Chondrocyte (in vitro differentiated cells): ENCODE results near the gene BEND2. TPM values are rescaled to one million over a fixed set of nuclear protein-coding genes. Genes with fewer than 3 reads are reported as not detected.

Experiments
- DNase-seq: peaks from one replicate; pipeline ENCODE4 v3.0.0; 2021; ENCODE audit warnings: mixed read lengths, low spot score
- H3K27ac Mint-ChIP-seq: one replicate; pipeline ENCODE4 v1.8.0; 2021; ENCODE audit warnings: mild to moderate bottlenecking, moderate library complexity, mixed read lengths; ENCODE audit not compliant: unreplicated experiment
- H3K27me3 Mint-ChIP-seq: 2 replicates; pipeline ENCODE4 v1.8.0; 2021; ENCODE audit warnings: low read depth, mixed read lengths
- H3K36me3 Mint-ChIP-seq: 2 replicates; pipeline ENCODE4 v1.8.0; 2021; ENCODE audit warnings: low read depth, mixed read lengths
- H3K4me1 Mint-ChIP-seq: 2 replicates; pipeline ENCODE4 v1.8.0; 2021; ENCODE audit warnings: low read depth, mild to moderate bottlenecking, mixed read lengths
- H3K4me3 Mint-ChIP-seq: one replicate; pipeline ENCODE4 v1.8.0; 2021; ENCODE audit warnings: mild to moderate bottlenecking, moderate library complexity, mixed read lengths; ENCODE audit not compliant: unreplicated experiment
- H3K9me3 Mint-ChIP-seq: 2 replicates; pipeline ENCODE4 v1.8.0; 2021; ENCODE audit warnings: low read depth, mixed read lengths
- CTCF ChIP-seq: fragments of 200-600 bp; sonication (generic); IDR thresholded peaks from 2 replicates; pipeline ENCODE4 v1.5.0; 2021; ENCODE audit warnings: antibody characterized with exemption, mild to moderate bottlenecking, moderate library complexity
- total RNA-seq: library from RNA; stranded (reverse); gene quantifications from 3 replicates; pipeline ENCODE4 v1.2.1, GENCODE V29; 2021

BEND2 gene
- total RNA-seq, 1 donor from 2014 or later, result not detected

- Mint-ChIP-seq H3K27me3 (peaks cover 4% of the 10 kb centered on the region), H3K9me3 (peaks cover 13% of the 10 kb centered on the region), H3K36me3 (no peaks in the 10 kb centered on the region), H3K4me3 (no peak overlapping the region), H3K4me1 (no peaks in the 10 kb centered on the region), H3K27ac (no peak overlapping the region)
- no peak for TF ChIP-seq CTCF
- no peak for DNase-seq
Observed at GRCh38 chrX:18174971-18175370, 45.7 kb downstream of the BEND2 start.

GRCh38 chrX:18174209-18174608 lies 46.5 kb downstream of the BEND2 start:
- TF ChIP-seq CTCF, result no peak
- no peak overlapping the region for H3K4me3 Mint-ChIP-seq
- H3K36me3 Mint-ChIP-seq, result no peaks in the 10 kb centered on the region
- H3K27me3 Mint-ChIP-seq, result peaks cover 4% of the 10 kb centered on the region
- DNase-seq, result no peak
- H3K27ac Mint-ChIP-seq, result no peak overlapping the region
- H3K9me3 Mint-ChIP-seq, result peaks cover 9% of the 10 kb centered on the region
- no peaks in the 10 kb centered on the region for H3K4me1 Mint-ChIP-seq

GRCh38 chrX:18173494-18174180 lies 47.0 kb downstream of the BEND2 start:
- H3K27me3 Mint-ChIP-seq, result peaks cover 4% of the 10 kb centered on the region
- TF ChIP-seq CTCF, result no peak
- DNase-seq, result no peak

GRCh38 chrX:18172970-18173369 lies 47.7 kb downstream of the BEND2 start:
- Mint-ChIP-seq H3K4me3 (no peak overlapping the region), H3K27me3 (peaks cover 4% of the 10 kb centered on the region), H3K36me3 (no peaks in the 10 kb centered on the region), H3K4me1 (no peaks in the 10 kb centered on the region), H3K27ac (no peak overlapping the region), H3K9me3 (peaks cover 6% of the 10 kb centered on the region)
- no peak for TF ChIP-seq CTCF
- DNase-seq, result no peak

More at GRCh38 chrX:18173494-18174180, 47.0 kb downstream of the BEND2 start:
- no peaks in the 10 kb centered on the region for H3K36me3 Mint-ChIP-seq
- no peaks in the 10 kb centered on the region for H3K4me1 Mint-ChIP-seq
- no peak overlapping the region for H3K4me3 Mint-ChIP-seq
- H3K9me3 Mint-ChIP-seq, result peaks cover 9% of the 10 kb centered on the region
- no peak overlapping the region for H3K27ac Mint-ChIP-seq

GRCh38 chrX:18170910-18171309 lies 49.8 kb downstream of the BEND2 start:
- no peaks in the 10 kb centered on the region for H3K4me1 Mint-ChIP-seq

More at GRCh38 chrX:18170910-18171309, 49.8 kb downstream of the BEND2 start:
- no peak for TF ChIP-seq CTCF
- Mint-ChIP-seq H3K9me3 (peaks cover 3% of the 10 kb centered on the region), H3K27ac (no peak overlapping the region), H3K27me3 (peaks cover 2% of the 10 kb centered on the region), H3K4me3 (no peak overlapping the region), H3K36me3 (no peaks in the 10 kb centered on the region)
- DNase-seq, result no peak
